K562 (cell line): ENCODE results near the gene TACC3. TPM values are rescaled to one million over a fixed set of nuclear protein-coding genes. Genes with fewer than 3 reads are reported as not detected.

ENCODE experiments used
- ATAC-seq: fragments of 200-7000 bp; cut with Tn5 transposase; 3 replicates; pipeline ENCODE4 v1.9.1; 2020; ENCODE audit warnings: moderate library complexity
- BruUV-seq: library from RNA; stranded (reverse); fragments of 400-500 nt; replicated peaks from 2 replicates; lab custom pipeline; 2021; lab: Mats Ljungman, UMichigan
- CTCF ChIA-PET: fragments of 300-600 bp; formaldehyde crosslinking; extraction: SDS; loops from one replicate; lab custom pipeline; 2021; ENCODE audit warnings: low intra/inter-chr PET ratio; lab: Yijun Ruan, JAX
- POLR2A ChIA-PET: fragments of 300-600, 350-650 bp; sonication (Branson Sonifier 250); formaldehyde crosslinking; extraction: SDS; loops from one replicate; lab custom pipeline; 2021; ENCODE audit warnings: antibody characterized with exemption, inconsistent platforms; lab: Yijun Ruan, JAX
- DNase-seq, 4 experiments: peaks; one replicate each; pipeline versions ENCODE4 v3.0.0 to v3.0.0-alpha.2; 2011 to 2018; ENCODE audit warnings: low spot score in 3 of 4, mixed read lengths in 3 of 4; ENCODE audit errors: extremely low read depth in 1 of 4
- FAIRE-seq: peaks from 2 replicates; lab custom pipeline; 2011; peaks lifted over from hg19 to GRCh38; lab: Jason Lieb, UNC
- H2AFZ ChIP-seq: 2 replicates; pipeline ENCODE4 v1.6.0; 2011; ENCODE audit warnings: low read depth, low read length, control low read depth, inconsistent platforms
- H3K27ac ChIP-seq: fragments of 200-600 bp; 3 replicates; pipeline ENCODE4 v1.8.0; 2011; ENCODE audit warnings: low read depth, mild to moderate bottlenecking, control low read depth, inconsistent platforms, low read length, moderate library complexity, mixed read lengths; ENCODE audit errors: extremely low read depth
- H3K27me3 ChIP-seq, 2 experiments: fragments of 300-600 bp in 1 of 2; 2 replicates in 1 of 2; 3 replicates in 1 of 2; pipeline versions ENCODE4 v1.6.0 to v1.8.0; 2011; ENCODE audit warnings: inconsistent platforms in 2 of 2, low read length in 2 of 2, mild to moderate bottlenecking in 1 of 2, mixed read lengths in 1 of 2, moderate library complexity in 1 of 2; ENCODE audit not compliant: control insufficient read depth in 2 of 2, insufficient read depth in 2 of 2
- H3K36me3 ChIP-seq: fragments of 300-600 bp; 3 replicates; pipeline ENCODE4 v1.8.0; 2011; ENCODE audit warnings: mild to moderate bottlenecking, low read length, inconsistent platforms; ENCODE audit not compliant: control insufficient read depth, insufficient read depth
- H3K4me1 ChIP-seq, 2 experiments: fragments of 200-600 bp in 1 of 2; replicated peaks in 1 of 2; 2 replicates in 1 of 2; 3 replicates in 1 of 2; pipeline versions ENCODE4 v1.5.1 to v1.8.0; 2011; ENCODE audit warnings: inconsistent platforms in 2 of 2, low read length in 2 of 2, mild to moderate bottlenecking in 1 of 2, mixed read lengths in 1 of 2, moderate library complexity in 1 of 2; ENCODE audit not compliant: control insufficient read depth in 2 of 2, insufficient read depth in 2 of 2
- H3K4me2 ChIP-seq: 2 replicates; pipeline ENCODE4 v1.6.1; 2011; ENCODE audit warnings: low read length, control low read depth, inconsistent platforms, mixed read lengths; ENCODE audit not compliant: insufficient read depth
- H3K4me3 ChIP-seq: fragments of 200-600 bp; sonication (generic), shearing (Covaris generic); 2 replicates; pipeline ENCODE4 v1.5.1; 2016; ENCODE audit warnings: control low read depth, inconsistent platforms
- H3K79me2 ChIP-seq: fragments of 200-600 bp; 3 replicates; pipeline ENCODE4 v1.8.0; 2011; ENCODE audit warnings: low read length, inconsistent platforms; ENCODE audit not compliant: control insufficient read depth, insufficient read depth
- H3K9ac ChIP-seq, 2 experiments: 2 replicates each; pipeline versions ENCODE4 v1.6.0 to v1.6.1; 2011; ENCODE audit warnings: low read depth in 2 of 2, low read length in 2 of 2, control low read depth in 1 of 2, inconsistent platforms in 1 of 2, mild to moderate bottlenecking in 1 of 2, mixed read lengths in 1 of 2; ENCODE audit not compliant: insufficient read depth in 1 of 2
- H3K9me1 ChIP-seq: one replicate; pipeline ENCODE4 v1.6.0; 2011; ENCODE audit warnings: inconsistent platforms, mild to moderate bottlenecking, low read length, moderate library complexity; ENCODE audit not compliant: control insufficient read depth, insufficient read depth
- H3K9me3 ChIP-seq: replicated peaks from 2 replicates; pipeline ENCODE4 v1.5.1; 2011; ENCODE audit warnings: low read depth, low read length, inconsistent platforms; ENCODE audit not compliant: control insufficient read depth, insufficient read depth
- H4K20me1 ChIP-seq: replicated peaks from 2 replicates; pipeline ENCODE4 v1.6.1; 2011; ENCODE audit warnings: low read length, inconsistent platforms, mixed read lengths; ENCODE audit not compliant: control insufficient read depth, insufficient read depth
- CHCHD3 ChIP-seq: fragments of 250-450 bp; sonication (Bioruptor Pico); IDR thresholded peaks from 2 replicates; pipeline ENCODE4 v2.1.2; 2022; ENCODE audit warnings: mild to moderate bottlenecking
- FOS ChIP-seq: IDR thresholded peaks from 3 replicates; pipeline ENCODE4 v1.6.1; 2011; ENCODE audit not compliant: insufficient read length; ENCODE audit errors: extremely low read depth
- HDAC1 ChIP-seq, 2 experiments: fragments of 450-650 bp; IDR thresholded peaks; 2 replicates each; pipeline ENCODE4 v1.6.1; 2016 to 2017; ENCODE audit warnings: inconsistent platforms in 1 of 2, mild to moderate bottlenecking in 1 of 2, moderate library complexity in 1 of 2
- ILK ChIP-seq: fragments of 450-650 bp; IDR thresholded peaks from 2 replicates; pipeline ENCODE4 v1.6.1; 2016; ENCODE audit warnings: missing genetic modification characterization, low read depth, mild to moderate bottlenecking, missing compliant biosample characterization, moderate library complexity, borderline replicate concordance
- KLF1 ChIP-seq: fragments of 450-650 bp; IDR thresholded peaks from 2 replicates; pipeline ENCODE4 v1.6.1; 2016; ENCODE audit warnings: missing genetic modification characterization, missing compliant biosample characterization
- SMAD2 ChIP-seq: fragments of 150-350 bp; IDR thresholded peaks from 2 replicates; pipeline ENCODE4 v1.6.1; 2014; ENCODE audit warnings: low read depth, mild to moderate bottlenecking, low read length
- TBP ChIP-seq: optimal IDR thresholded peaks from 2 replicates; pipeline ENCODE3; 2011; ENCODE audit warnings: low read depth, low read length, improper control_type of control experiment
- XRCC3 ChIP-seq: fragments of 450-650 bp; IDR thresholded peaks from 2 replicates; pipeline ENCODE4 v1.6.1; 2017; ENCODE audit warnings: mild to moderate bottlenecking, moderate library complexity
- ZFX ChIP-seq: sonication (generic); formaldehyde crosslinking; IDR thresholded peaks from 2 replicates; pipeline ENCODE4 v1.8.0; 2022; ENCODE audit warnings: mild to moderate bottlenecking, missing genetic modification reagents, moderate library complexity
- ZNF384 ChIP-seq: IDR thresholded peaks from 2 replicates; pipeline ENCODE4 v1.6.1; 2012; ENCODE audit warnings: low read depth, low read length, improper control_type of control experiment
- WGBS: fragments of 100-300 bp; shearing (Covaris generic); methylation state at CpG from one replicate; pipeline ENCODE4 v1.1.6; 2016; ENCODE audit warnings: low coverage, mixed read lengths; ENCODE audit not compliant: insufficient coverage; ENCODE audit errors: missing lambda C conversion rate; 5-methylcytosine and 5-hydroxymethylcytosine counted together
- in situ Hi-C: fragments of 300-500 bp; cut with MboI; formaldehyde crosslinking; loops from 4 replicates; pipeline ENCODE4 v1.15.0; 2018; ENCODE audit warnings: inconsistent platforms, mixed read lengths
- intact Hi-C: fragments of 100-400 bp; cut with micrococcal nuclease; formaldehyde crosslinking; loops from 2 replicates; pipeline ENCODE4 v1.14.2; 2022
- polyA plus RNA-seq, 8 experiments: library from polyadenylated mRNA; depleted of rRNA in 4 of 8; stranded (reverse) in 5 of 8; unstranded in 3 of 8; fragments of >200 nt; fragmentation: Nextera tagmentation in 2 of 8; fragmentation: Illumina TruSeq in 1 of 8; extraction: Ambion mirVana in 2 of 8; extraction: Trizol in 1 of 8; gene quantifications; 2 replicates each; pipeline versions ENCODE4 v1.2.1 to v1.2.3, GENCODE V29; 2011 to 2014; ENCODE audit warnings: inconsistent platforms in 1 of 8, missing spikeins in 1 of 8
- total RNA-seq, 7 experiments: library from RNA; depleted of rRNA in 6 of 7; stranded (reverse); fragments of >200 nt in 6 of 7; fragmentation: Illumina TruSeq in 2 of 7; extraction: Trizol in 2 of 7; gene quantifications; 2 replicates each; pipeline versions ENCODE4 v1.2.1 to v1.2.3, GENCODE V29; 2011 to 2021; ENCODE audit warnings: low replicate concordance in 1 of 7
- TF ChIP-seq, protein P1 (sequence below): fragments of 250-450 bp; sonication (Bioruptor Pico); IDR thresholded peaks from 2 replicates; pipeline ENCODE4 v1.4.0; 2020; ENCODE audit warnings: mild to moderate bottlenecking
- TF ChIP-seq, protein P2 (sequence below): sonication (generic); formaldehyde crosslinking; IDR thresholded peaks from 2 replicates; pipeline ENCODE4 v1.8.1; 2023; ENCODE audit warnings: mild to moderate bottlenecking, missing genetic modification reagents
- TF ChIP-seq, protein P3 (sequence below): fragments of 250-450 bp; sonication (Bioruptor Pico); IDR thresholded peaks from 2 replicates; pipeline ENCODE4 v1.8.0; 2021; ENCODE audit warnings: mild to moderate bottlenecking, moderate library complexity

Gene TACC3
- total and polyA plus RNA-seq, 9 of the 15 experiments (the other 6 are each of a cell fraction or from before 2014, with no cell fraction given) = 1.9 to 122 (median 55.6) TPM

DNA sequence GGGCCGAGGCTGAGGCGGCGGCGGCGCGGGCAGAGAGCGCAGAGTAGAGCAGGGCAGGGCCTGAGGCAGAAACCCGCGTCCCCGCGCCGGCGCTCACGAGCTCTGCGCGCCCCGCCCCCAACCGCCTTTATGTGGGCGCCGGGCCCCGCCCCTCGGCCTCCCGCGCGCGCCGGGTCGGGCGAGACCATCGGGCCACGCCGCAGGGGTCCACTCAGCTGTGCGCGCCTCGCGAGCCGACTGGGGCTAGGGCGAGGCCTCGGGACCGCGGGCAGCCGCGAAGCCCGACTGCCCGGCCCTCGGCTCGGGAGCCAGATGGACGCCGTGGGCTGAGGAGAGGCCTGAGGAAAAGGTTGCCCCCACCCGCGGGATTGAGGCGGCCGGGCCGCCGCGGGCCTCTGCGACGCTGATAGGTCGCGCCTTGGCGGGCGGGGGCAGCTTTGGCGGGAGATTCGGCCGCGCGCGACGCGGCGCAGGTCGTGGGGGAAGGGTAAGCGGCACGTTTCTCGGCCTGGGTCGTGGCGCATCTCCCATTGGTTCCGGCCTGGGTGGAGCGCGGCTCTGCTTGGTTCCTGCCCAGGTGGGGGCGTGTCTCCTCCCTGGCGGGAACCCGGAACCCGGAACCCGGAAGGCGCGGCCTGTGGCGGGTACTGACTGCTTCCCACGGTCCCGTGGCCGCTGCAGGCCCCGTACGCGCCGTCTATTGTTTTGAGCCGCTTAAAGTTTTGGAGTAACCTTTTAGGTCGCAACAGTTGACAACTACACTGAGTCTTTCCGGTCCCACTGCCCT is 8.9 kb upstream of the TACC3 start, which contains the start of gene SLBP (continued):
- TF ChIP-seq KLF1 (tag) = 0 out of 2 replicates have a peak, but pooled peaks have one; percentile 65
- TF ChIP-seq, protein P1, sequence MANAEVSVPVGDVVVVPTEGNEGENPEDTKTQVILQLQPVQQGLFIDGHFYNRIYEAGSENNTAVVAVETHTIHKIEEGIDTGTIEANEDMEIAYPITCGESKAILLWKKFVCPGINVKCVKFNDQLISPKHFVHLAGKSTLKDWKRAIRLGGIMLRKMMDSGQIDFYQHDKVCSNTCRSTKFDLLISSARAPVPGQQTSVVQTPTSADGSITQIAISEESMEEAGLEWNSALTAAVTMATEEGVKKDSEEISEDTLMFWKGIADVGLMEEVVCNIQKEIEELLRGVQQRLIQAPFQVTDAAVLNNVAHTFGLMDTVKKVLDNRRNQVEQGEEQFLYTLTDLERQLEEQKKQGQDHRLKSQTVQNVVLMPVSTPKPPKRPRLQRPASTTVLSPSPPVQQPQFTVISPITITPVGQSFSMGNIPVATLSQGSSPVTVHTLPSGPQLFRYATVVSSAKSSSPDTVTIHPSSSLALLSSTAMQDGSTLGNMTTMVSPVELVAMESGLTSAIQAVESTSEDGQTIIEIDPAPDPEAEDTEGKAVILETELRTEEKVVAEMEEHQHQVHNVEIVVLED (CRISPR knock-in tag) = peak; percentile 77
- TF ChIP-seq, all 486 proteins: peak for 178

DNA sequence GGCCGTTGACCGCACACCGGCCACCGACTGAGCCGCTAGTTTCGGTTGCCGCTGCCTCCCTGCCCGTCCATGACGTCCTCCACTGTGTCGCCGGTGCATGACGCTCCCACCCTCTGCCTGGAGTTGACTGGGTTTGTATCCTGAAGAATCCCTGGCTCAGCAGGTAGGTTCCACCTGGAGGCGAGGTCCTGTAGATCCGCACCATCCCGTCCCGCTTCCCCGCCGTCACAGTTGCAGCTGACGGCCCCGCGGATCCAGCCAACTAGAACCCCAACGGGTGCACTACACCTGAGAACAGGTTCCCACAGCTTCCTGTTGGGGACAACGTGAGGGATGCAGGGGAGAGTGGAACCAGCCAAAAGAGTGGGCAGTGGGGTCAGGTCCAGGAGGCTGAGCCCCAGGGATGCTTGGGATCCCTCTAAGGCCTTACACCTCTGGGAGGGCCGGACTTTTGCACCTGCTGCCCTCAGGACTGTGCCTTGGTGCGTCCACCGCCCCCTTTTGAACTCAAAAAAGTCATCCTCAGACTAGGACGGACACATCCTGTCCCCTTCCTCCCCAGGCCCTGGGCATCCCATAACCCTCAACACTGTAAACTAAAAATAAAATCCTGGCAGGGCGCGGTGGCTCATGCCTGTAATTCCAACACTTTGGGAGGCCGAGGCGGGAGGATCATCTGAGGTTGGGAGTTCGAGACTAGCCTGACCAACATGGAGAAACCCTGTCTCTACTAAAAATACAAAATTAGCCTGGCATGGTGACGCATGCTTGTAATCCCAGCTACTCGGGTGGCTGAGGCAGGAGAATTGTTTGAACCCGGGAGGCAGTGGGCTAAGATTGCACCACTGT is 8.1 kb upstream of the TACC3 start:
- intact Hi-C loops = no loop called here
- peak overlapping the region; percentile 100 for H3K27ac ChIP-seq
- POLR2A ChIA-PET = interaction anchor here (0.6 to 2.7 kb wide), 11 partner anchors 9 to 67 kb away, joined by 3 to 32 read pairs (median 4); partner anchors contain the start of genes FAM53A, TACC3 and TMEM129
- H3K36me3 ChIP-seq = peaks cover 63% of the 10 kb centered on the region; the same call in 2 of the 3 replicates
- H3K4me2 ChIP-seq = peak overlapping the region; percentile 98
- in situ Hi-C loops = no loop called here
- H3K79me2 ChIP-seq = peaks cover 94% of the 10 kb centered on the region
- H3K9ac ChIP-seq = peak overlapping the region; percentile 95 to 100
- H2AFZ ChIP-seq = peak overlapping the region; percentile 92
- ATAC-seq (peak; percentile 15), DNase-seq (peak in 2 of 4 experiments; percentile 38 to 41), FAIRE-seq (no peak)
- H3K9me3 ChIP-seq = no peaks in the 10 kb centered on the region
- peak overlapping the region; percentile 86 for H3K4me3 ChIP-seq
- H3K9me1 ChIP-seq = no peaks in the 10 kb centered on the region
- H3K27me3 ChIP-seq = no peaks in the 10 kb centered on the region
- WGBS = under 1% methylated on average over 35 of the region's 35 CpGs
- CTCF ChIA-PET = no interaction called here
- H3K4me1 ChIP-seq = peaks cover 28 to 67% of the 10 kb centered on the region in 2 experiments; a peak in 4 of 5 replicates
- peaks cover 25% of the 10 kb centered on the region; the same call in 1 of the 2 replicates for H4K20me1 ChIP-seq
- BruUV-seq = TSS peak; percentile 77
- TF ChIP-seq HDAC1 (IDR thresholded peaks at IDR 0.05) = 0 out of 4 replicates have a peak, but pooled peaks of 1 of the 2 experiments have one; percentile 9
- TF ChIP-seq SMAD2 = no peak
- TF ChIP-seq TBP = no peak
- TF ChIP-seq CHCHD3 (CRISPR knock-in tag) = no peak
- TF ChIP-seq XRCC3 = no peak
- peak; percentile 64; the same call in 1 of the 2 replicates for TF ChIP-seq ZFX
- TF ChIP-seq FOS = no peak
- TF ChIP-seq ILK (tag) = no peak
- no peak for TF ChIP-seq KLF1 (tag)
- no peak for TF ChIP-seq ZNF384
- TF ChIP-seq, protein P2, sequence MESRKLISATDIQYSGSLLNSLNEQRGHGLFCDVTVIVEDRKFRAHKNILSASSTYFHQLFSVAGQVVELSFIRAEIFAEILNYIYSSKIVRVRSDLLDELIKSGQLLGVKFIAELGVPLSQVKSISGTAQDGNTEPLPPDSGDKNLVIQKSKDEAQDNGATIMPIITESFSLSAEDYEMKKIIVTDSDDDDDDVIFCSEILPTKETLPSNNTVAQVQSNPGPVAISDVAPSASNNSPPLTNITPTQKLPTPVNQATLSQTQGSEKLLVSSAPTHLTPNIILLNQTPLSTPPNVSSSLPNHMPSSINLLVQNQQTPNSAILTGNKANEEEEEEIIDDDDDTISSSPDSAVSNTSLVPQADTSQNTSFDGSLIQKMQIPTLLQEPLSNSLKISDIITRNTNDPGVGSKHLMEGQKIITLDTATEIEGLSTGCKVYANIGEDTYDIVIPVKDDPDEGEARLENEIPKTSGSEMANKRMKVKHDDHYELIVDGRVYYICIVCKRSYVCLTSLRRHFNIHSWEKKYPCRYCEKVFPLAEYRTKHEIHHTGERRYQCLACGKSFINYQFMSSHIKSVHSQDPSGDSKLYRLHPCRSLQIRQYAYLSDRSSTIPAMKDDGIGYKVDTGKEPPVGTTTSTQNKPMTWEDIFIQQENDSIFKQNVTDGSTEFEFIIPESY (CRISPR knock-in tag) = no peak
- TF ChIP-seq, protein P3, sequence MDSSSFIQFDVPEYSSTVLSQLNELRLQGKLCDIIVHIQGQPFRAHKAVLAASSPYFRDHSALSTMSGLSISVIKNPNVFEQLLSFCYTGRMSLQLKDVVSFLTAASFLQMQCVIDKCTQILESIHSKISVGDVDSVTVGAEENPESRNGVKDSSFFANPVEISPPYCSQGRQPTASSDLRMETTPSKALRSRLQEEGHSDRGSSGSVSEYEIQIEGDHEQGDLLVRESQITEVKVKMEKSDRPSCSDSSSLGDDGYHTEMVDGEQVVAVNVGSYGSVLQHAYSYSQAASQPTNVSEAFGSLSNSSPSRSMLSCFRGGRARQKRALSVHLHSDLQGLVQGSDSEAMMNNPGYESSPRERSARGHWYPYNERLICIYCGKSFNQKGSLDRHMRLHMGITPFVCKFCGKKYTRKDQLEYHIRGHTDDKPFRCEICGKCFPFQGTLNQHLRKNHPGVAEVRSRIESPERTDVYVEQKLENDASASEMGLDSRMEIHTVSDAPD (CRISPR knock-in tag) = no peak
